ENCODE data around the gene LRRC3C.

LRRC3C gene

DNA sequence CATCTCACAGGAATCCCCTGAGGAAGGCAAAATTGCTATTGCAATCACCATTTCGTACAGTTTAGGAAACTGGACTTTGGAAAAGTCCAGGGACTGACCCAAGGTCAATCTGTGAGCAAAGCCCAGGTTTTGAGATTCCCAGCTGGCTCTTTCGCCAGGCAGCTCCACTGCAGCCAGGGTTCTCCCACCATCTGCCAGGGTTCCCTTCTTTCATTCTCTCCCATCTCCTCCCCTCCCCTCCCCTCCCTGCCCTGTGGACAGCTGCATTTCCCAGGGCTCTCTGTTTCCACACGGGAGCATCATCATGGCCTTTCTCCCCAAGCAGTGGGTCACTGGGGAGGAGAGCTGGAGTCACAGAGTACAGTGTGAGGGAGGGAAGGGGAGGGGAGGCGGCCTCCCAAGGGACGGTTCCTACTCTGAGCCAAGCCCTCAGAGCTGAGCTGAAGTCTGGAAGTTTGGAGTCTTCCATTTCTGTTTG, 23.4 kb downstream of the LRRC3C start:
- no peak for DNase-seq (ENCODE audit: low read depth)
- no peak overlapping the region for H3K4me3 ChIP-seq (ENCODE audit: low read depth, low read length)
- TF ChIP-seq, protein P1, sequence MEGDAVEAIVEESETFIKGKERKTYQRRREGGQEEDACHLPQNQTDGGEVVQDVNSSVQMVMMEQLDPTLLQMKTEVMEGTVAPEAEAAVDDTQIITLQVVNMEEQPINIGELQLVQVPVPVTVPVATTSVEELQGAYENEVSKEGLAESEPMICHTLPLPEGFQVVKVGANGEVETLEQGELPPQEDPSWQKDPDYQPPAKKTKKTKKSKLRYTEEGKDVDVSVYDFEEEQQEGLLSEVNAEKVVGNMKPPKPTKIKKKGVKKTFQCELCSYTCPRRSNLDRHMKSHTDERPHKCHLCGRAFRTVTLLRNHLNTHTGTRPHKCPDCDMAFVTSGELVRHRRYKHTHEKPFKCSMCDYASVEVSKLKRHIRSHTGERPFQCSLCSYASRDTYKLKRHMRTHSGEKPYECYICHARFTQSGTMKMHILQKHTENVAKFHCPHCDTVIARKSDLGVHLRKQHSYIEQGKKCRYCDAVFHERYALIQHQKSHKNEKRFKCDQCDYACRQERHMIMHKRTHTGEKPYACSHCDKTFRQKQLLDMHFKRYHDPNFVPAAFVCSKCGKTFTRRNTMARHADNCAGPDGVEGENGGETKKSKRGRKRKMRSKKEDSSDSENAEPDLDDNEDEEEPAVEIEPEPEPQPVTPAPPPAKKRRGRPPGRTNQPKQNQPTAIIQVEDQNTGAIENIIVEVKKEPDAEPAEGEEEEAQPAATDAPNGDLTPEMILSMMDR (IDR thresholded peaks at IDR 0.05; ENCODE audit: control insufficient read depth, extremely low read depth, insufficient read depth), result no peak

DNA sequence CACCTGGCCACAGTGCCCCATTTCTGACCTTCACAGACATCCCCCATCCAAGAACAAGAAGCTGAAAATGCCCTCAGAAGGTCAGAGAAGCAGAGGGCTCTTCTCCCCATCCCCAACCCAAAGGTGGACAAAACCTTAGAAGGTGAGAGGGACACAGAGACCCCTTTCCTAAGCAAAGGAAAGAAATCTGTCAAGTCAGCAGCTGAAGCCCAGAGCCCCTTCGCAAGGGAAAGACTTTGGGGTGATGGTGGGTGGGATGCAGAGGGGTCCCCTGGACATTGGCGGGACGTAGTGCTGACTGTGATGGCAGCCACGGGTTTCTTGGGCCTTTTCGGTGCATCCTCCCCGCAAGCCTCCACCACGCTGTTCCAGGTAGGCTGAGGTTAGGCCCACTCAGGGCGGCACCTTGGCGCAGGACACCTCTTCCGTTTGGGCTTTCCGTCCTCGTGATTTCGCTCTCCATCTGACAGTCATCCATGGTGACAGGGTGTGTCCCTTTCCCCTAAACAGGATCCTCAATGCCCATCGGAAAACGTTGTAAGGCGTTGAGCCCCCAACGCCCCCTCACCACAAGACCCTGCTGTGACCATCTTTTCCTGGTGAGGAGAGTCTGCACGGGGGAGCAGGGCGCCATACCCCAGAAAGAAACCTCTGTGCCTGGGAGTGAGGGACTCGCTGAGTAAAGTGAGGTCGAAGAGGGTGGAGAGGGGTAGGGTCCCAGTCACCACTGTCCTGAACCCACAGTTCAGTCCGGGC, 24.6 kb downstream of the LRRC3C start:
- TF ChIP-seq, protein P1 (IDR thresholded peaks at IDR 0.05; ENCODE audit: control insufficient read depth, extremely low read depth, insufficient read depth), result no peak
- DNase-seq (ENCODE audit: low read depth), result no peak

DNA sequence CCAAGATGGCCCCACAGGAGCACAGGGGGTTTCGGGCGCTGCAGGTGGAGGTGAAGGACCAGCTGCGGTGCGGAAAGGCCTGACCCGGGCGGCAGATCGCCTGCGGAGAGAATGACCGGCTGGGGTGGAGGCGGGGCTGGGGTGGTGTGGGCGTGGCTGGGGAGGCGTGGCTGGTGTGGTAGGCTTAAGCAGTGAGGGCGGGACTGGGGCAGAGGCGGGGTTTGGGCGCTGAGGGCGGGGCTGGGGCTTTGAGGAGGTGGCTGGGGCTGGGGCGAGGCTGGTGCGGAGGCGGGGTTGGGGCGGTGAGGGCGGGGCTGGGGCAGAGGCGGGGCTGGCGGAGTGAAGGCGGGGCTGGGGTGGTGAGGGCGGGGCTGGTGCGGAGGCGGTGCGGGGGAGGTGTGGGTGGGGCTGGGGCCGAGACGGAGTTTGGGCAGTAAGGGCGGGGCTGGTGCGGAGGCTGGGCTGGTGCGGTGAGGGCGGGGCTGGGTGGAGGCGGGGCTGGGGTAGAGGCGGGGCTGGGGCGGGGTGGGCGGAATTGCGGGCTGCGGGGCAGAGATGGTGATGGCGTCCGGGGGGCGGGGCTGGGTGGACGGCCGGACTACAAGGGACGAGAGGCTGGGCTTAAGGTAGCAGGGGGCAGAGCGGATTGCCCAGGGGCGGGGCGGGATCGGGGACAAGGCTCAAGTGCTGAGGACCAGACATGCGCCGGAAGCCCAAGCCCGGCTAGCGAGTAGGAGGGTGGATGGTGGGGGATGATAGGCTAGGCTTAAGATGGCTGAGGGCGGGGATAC, 25.3 kb downstream of the LRRC3C start:
- TF ChIP-seq, protein P1 (IDR thresholded peaks at IDR 0.05; ENCODE audit: control insufficient read depth, extremely low read depth, insufficient read depth), result no peak
- H3K4me3 ChIP-seq (ENCODE audit: low read depth, low read length), result peak overlapping the region; percentile 48
- DNase-seq (ENCODE audit: low read depth), result peak; percentile 78

More for the DNA sequence above, 24.6 kb downstream of the LRRC3C start:
- peak overlapping the region; percentile 48 for H3K4me3 ChIP-seq (ENCODE audit: low read depth, low read length)

DNA sequence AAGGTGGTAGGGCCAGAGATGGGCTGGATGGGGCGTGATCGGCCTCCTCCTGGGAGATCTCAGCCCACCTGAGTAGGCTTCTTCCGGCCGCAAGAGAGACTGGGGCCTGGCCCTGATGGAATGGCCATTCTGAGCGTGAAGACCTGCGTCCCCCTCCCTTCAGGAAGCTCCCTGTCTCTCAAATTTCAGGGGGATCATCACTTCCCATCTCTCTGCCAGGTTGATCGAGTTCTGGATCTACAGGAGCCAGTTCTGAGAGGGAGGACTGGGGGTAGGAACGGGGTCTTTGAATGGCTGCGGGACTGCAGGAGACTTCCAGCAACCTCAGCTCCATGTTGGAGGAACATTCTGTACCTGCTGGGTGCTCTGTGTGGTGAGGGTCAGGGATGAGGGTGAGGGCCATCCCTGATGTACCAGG, 25.9 kb downstream of the LRRC3C start:
- TF ChIP-seq, protein P1 (IDR thresholded peaks at IDR 0.05; ENCODE audit: control insufficient read depth, extremely low read depth, insufficient read depth), result no peak
- peak overlapping the region; percentile 41 for H3K4me3 ChIP-seq (ENCODE audit: low read depth, low read length)
- no peak for DNase-seq (ENCODE audit: low read depth)

DNA sequence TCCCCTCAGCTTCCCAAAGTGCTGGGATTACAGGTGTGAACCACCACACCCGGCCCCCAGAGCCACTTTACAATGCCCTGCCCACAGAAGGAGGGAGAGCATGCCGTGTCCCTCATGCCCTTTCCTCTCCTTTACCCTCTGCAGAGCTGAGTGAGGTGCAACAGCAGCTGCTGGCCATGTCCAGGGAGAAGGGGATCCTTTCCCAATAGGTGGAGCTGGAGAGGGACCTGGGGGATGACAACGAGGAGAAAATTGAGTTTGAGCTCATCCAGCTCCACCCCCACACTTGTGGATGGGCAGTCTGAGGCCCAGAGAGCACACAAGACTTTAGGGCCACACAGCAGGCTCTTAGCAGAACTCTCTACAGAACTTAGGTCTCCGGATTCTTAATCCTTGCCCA, 27.3 kb downstream of the LRRC3C start:
- no peak for DNase-seq (ENCODE audit: low read depth)
- TF ChIP-seq, protein P1 (IDR thresholded peaks at IDR 0.05; ENCODE audit: control insufficient read depth, extremely low read depth, insufficient read depth), result no peak
- no peak overlapping the region for H3K4me3 ChIP-seq (ENCODE audit: low read depth, low read length)

DNA sequence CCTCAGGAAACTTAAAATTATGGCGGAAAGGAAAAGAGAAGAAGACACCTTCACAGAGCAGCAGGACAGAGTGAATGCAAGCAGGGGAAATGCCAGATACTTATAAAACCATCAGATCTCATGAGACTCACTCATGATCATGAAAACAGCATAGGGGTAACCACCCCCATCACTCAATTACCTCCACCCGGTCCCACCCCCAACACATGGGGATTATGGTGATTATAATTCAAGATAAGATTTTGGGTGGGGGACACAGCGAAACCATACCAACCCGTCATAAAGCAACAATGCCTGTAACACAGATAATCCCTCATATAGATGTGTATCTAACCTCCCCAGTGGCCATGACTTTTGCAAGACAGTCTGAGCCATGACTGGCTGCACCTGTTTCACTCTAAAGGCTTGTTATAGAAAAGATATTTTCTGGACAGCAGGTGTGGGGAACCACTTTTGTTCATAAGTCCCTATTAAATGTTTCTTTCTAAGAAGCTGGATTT, 28.2 kb downstream of the LRRC3C start:
- no peak overlapping the region for H3K4me3 ChIP-seq (ENCODE audit: low read depth, low read length)
- no peak for DNase-seq (ENCODE audit: low read depth)
- TF ChIP-seq, protein P1 (IDR thresholded peaks at IDR 0.05; ENCODE audit: control insufficient read depth, extremely low read depth, insufficient read depth), result no peak
